Measurements from ENCODE around the gene EDARADD. TPM values are rescaled to one million over a fixed set of nuclear protein-coding genes. Genes with fewer than 3 reads are reported as not detected.

Gene EDARADD
- total RNA-seq, 2 experiments from 2014 or later = 1.5 to 1.7 TPM

GRCh38 chr1:236511735-236512418 lies 117.8 kb downstream of the EDARADD start:
- H3K9me3 ChIP-seq (ENCODE audit: control insufficient read depth in 1 of 2, insufficient read depth in 1 of 2, low read length in 2 of 2) = no peaks in the 10 kb centered on the region
- H3K9me3 Mint-ChIP-seq = no peaks in the 10 kb centered on the region
- H3K4me1 Mint-ChIP-seq (ENCODE audit: low read depth) = peaks cover 33% of the 10 kb centered on the region
- no peaks in the 10 kb centered on the region for H3K27me3 ChIP-seq (ENCODE audit: control insufficient read depth in 1 of 2, insufficient read depth in 2 of 2, low read length in 2 of 2)
- DNase-seq = no peak
- no peak overlapping the region for H3K4me3 ChIP-seq (ENCODE audit: low read length)
- no peaks in the 10 kb centered on the region for H3K36me3 ChIP-seq (ENCODE audit: insufficient read depth, low read length)
- no peaks in the 10 kb centered on the region for H3K27me3 Mint-ChIP-seq
- intact Hi-C loops (cut with DNase I, micrococcal nuclease) = no loop called here
- no peak overlapping the region for H3K27ac ChIP-seq (ENCODE audit: low read depth in 1 of 2, low read length in 2 of 2)
- ChIA-PET POLR2A (interaction anchor here (0.6 kb wide), 1 partner anchor 48 kb away, joined by 3 read pairs; no protein-coding TSS in a partner anchor), CTCF (interaction anchor here (1.0 kb wide), 1 partner anchor 16 kb away, joined by 3 read pairs; no protein-coding TSS in a partner anchor)
- no peak overlapping the region for H3K4me3 Mint-ChIP-seq
- no peaks in the 10 kb centered on the region for H3K36me3 Mint-ChIP-seq (ENCODE audit: low read depth)
- H3K4me1 ChIP-seq (ENCODE audit: insufficient read depth, low read length) = peaks cover 20% of the 10 kb centered on the region
- no peak overlapping the region for H3K27ac Mint-ChIP-seq
- no peak for TF ChIP-seq CTCF (IDR thresholded peaks at IDR 0.05)
- no peak for ATAC-seq (ENCODE audit: poor library complexity)

- no peaks in the 10 kb centered on the region for H3K27me3 ChIP-seq (ENCODE audit: control insufficient read depth in 1 of 2, insufficient read depth in 2 of 2, low read length in 2 of 2)
- intact Hi-C loops (cut with DNase I, micrococcal nuclease) = no loop called here
These were observed 120.8 kb downstream of the EDARADD start for GRCh38 chr1:236514703-236515442.

More at GRCh38 chr1:236514703-236515442, 120.8 kb downstream of the EDARADD start:
- Histone ChIP-seq H3K9me3 (ENCODE audit: control insufficient read depth in 1 of 2, insufficient read depth in 1 of 2, low read length in 2 of 2) (no peaks in the 10 kb centered on the region), H3K4me3 (ENCODE audit: low read length) (no peak overlapping the region), H3K36me3 (ENCODE audit: insufficient read depth, low read length) (no peaks in the 10 kb centered on the region), H3K4me1 (ENCODE audit: insufficient read depth, low read length) (peaks cover 29% of the 10 kb centered on the region), H3K27ac (ENCODE audit: low read depth in 1 of 2, low read length in 2 of 2) (no peak overlapping the region)
- Mint-ChIP-seq H3K4me3 (no peak overlapping the region), H3K4me1 (ENCODE audit: low read depth) (peaks cover 44% of the 10 kb centered on the region), H3K9me3 (no peaks in the 10 kb centered on the region), H3K27ac (peak overlapping the region; percentile 81), H3K36me3 (ENCODE audit: low read depth) (no peaks in the 10 kb centered on the region), H3K27me3 (no peaks in the 10 kb centered on the region)
- ChIA-PET CTCF (interaction anchor here (0.6 kb wide), 1 partner anchor 219 kb away, joined by 3 read pairs; no protein-coding TSS in a partner anchor), POLR2A (interaction anchor here (0.6 to 2.3 kb wide), 3 partner anchors 9 to 119 kb away, joined by 3 to 8 read pairs (median 3); partner anchors contain the start of gene LGALS8)
- DNase-seq (no peak), ATAC-seq (ENCODE audit: poor library complexity) (no peak)
- no peak for TF ChIP-seq CTCF (IDR thresholded peaks at IDR 0.05)

Measured in CD4-positive, alpha-beta T cell (primary cell).